HepG2 (cell line): ENCODE data around the gene TEF. TPM values are rescaled to one million over a fixed set of nuclear protein-coding genes. Genes with fewer than 3 reads are reported as not detected.
A peak's percentile ranks its signal among the peaks of the same experiment; 100 is the strongest.

Experiments used
- HDAC1 ChIP-seq: sonication (generic); formaldehyde crosslinking; IDR thresholded peaks from 2 replicates; pipeline ENCODE4 v1.5.1; 2020; ENCODE audit warnings: mild to moderate bottlenecking, missing genetic modification reagents
- KLF11 ChIP-seq: IDR thresholded peaks from 2 replicates; pipeline ENCODE4 v1.6.1; 2016; ENCODE audit warnings: missing compliant biosample characterization
- MTA1 ChIP-seq: sonication (generic); formaldehyde crosslinking; IDR thresholded peaks from 2 replicates; pipeline ENCODE4 v1.4.0; 2020; ENCODE audit warnings: missing genetic modification reagents, mild to moderate bottlenecking, borderline replicate concordance
- PCBP1 ChIP-seq: fragments of 200-400 bp; formaldehyde crosslinking; IDR thresholded peaks from 2 replicates; pipeline ENCODE4 v1.6.1; 2017; ENCODE audit warnings: mild to moderate bottlenecking, low read depth, low read length, borderline replicate concordance
- PCBP2 ChIP-seq: fragments of 200-400 bp; formaldehyde crosslinking; optimal IDR thresholded peaks from 2 replicates; pipeline ENCODE3; 2018; ENCODE audit warnings: low read length, low read depth; ENCODE audit not compliant: poor library complexity, severe bottlenecking
- ZNF180 ChIP-seq: sonication (generic); formaldehyde crosslinking; IDR thresholded peaks from 2 replicates; pipeline ENCODE4 v1.4.0; 2020; ENCODE audit warnings: low read depth, missing genetic modification reagents, borderline replicate concordance
- ZNF451 ChIP-seq: sonication (generic); formaldehyde crosslinking; IDR thresholded peaks from 2 replicates; pipeline ENCODE4 v1.5.0; 2020; ENCODE audit warnings: mild to moderate bottlenecking, missing genetic modification reagents
- ZNF776 ChIP-seq: sonication (generic); formaldehyde crosslinking; IDR thresholded peaks from 2 replicates; pipeline ENCODE4 v1.4.0; 2020; ENCODE audit warnings: mild to moderate bottlenecking, missing genetic modification reagents
- ZNF780A ChIP-seq: sonication (generic); formaldehyde crosslinking; IDR thresholded peaks from 2 replicates; pipeline ENCODE4 v1.8.0; 2022; ENCODE audit warnings: mild to moderate bottlenecking, missing genetic modification reagents, moderate library complexity
- ZNF878 ChIP-seq: sonication (generic); formaldehyde crosslinking; IDR thresholded peaks from 2 replicates; pipeline ENCODE4 v1.8.1; 2023; ENCODE audit warnings: mild to moderate bottlenecking, missing genetic modification reagents, moderate library complexity
- polyA plus RNA-seq, 8 experiments: library from polyadenylated mRNA; depleted of rRNA in 3 of 8; stranded (reverse) in 7 of 8; unstranded in 1 of 8; fragments of >200 nt; fragmentation: Illumina TruSeq in 4 of 8; extraction: Trizol in 4 of 8; gene quantifications; 2 replicates each; pipeline versions ENCODE4 v1.2.1 to v1.2.3, GENCODE V29; 2011 to 2016; ENCODE audit warnings: low read depth in 4 of 8, missing spikeins in 1 of 8, mixed read lengths in 1 of 8; ENCODE audit not compliant: insufficient read depth in 1 of 8
- total RNA-seq, 5 experiments: library from RNA; depleted of rRNA; stranded (reverse); fragments of >200 nt; fragmentation: Illumina TruSeq; extraction: Trizol; gene quantifications; 2 replicates each; pipeline ENCODE4 v1.2.3, GENCODE V29; 2016; ENCODE audit warnings: low read depth in 1 of 5
- TF ChIP-seq, protein P1 (sequence below): sonication (generic); formaldehyde crosslinking; IDR thresholded peaks from 2 replicates; pipeline ENCODE4 v1.4.0; 2020; ENCODE audit warnings: missing genetic modification reagents, mild to moderate bottlenecking, borderline replicate concordance
- TF ChIP-seq, protein P2 (sequence below): sonication (generic); formaldehyde crosslinking; IDR thresholded peaks from 2 replicates; pipeline ENCODE4 v1.8.0; 2022; ENCODE audit warnings: missing genetic modification reagents, mild to moderate bottlenecking, borderline replicate concordance
- TF ChIP-seq, protein P3 (sequence below), 2 experiments: sonication (generic) in 1 of 2; formaldehyde crosslinking in 1 of 2; IDR thresholded peaks; 2 replicates each; pipeline versions ENCODE4 v1.6.1 to v1.9.0; 2014 to 2022; ENCODE audit warnings: antibody characterized with exemption in 1 of 2, borderline replicate concordance in 1 of 2, inconsistent platforms in 1 of 2, low read depth in 1 of 2, missing genetic modification reagents in 1 of 2
- TF ChIP-seq, protein P4 (sequence below): sonication (generic); formaldehyde crosslinking; IDR thresholded peaks from 2 replicates; pipeline ENCODE4 v1.9.0; 2022; ENCODE audit warnings: missing genetic modification reagents, mild to moderate bottlenecking, borderline replicate concordance
- TF ChIP-seq, protein P5 (sequence below): sonication (generic); formaldehyde crosslinking; IDR thresholded peaks from 2 replicates; pipeline ENCODE4 v1.4.0; 2020; ENCODE audit warnings: missing genetic modification reagents

The TEF gene
- total and polyA plus RNA-seq, 2 of the 13 experiments (the other 11 are each of a cell fraction or from before 2014, with no cell fraction given) = 7.6 to 11.2 TPM

DNA sequence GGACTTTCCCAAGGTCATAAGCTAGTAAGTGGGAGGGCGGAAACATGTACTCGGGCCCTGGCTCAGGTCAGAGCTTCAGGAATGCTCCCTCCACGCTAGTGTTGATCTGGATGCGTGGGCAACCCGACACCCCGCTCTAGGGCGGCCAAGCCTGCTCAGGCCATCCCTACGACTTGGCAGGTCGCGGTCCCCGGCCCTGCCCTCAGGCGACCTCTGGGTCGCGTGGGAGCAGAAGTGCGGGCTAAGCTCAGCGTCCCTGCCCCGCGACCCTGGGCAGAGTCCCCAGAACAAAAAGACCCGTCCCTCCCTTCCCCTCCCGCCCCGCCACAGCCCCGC is 781 bp upstream of the TEF start (continued):
- peak; percentile 79 for TF ChIP-seq HDAC1 (CRISPR knock-in tag)
- 0 out of 2 replicates have a peak, but pooled peaks have one; percentile 40 for TF ChIP-seq ZNF451 (CRISPR knock-in tag)
- TF ChIP-seq KLF11 (CRISPR knock-in tag) = no peak
- no peak for TF ChIP-seq ZNF180
- peak; percentile 64; the same call in 1 of the 2 replicates for TF ChIP-seq MTA1 (CRISPR knock-in tag)
- TF ChIP-seq ZNF780A (CRISPR knock-in tag) = no peak
- TF ChIP-seq PCBP2 = no peak
- TF ChIP-seq, protein P1, sequence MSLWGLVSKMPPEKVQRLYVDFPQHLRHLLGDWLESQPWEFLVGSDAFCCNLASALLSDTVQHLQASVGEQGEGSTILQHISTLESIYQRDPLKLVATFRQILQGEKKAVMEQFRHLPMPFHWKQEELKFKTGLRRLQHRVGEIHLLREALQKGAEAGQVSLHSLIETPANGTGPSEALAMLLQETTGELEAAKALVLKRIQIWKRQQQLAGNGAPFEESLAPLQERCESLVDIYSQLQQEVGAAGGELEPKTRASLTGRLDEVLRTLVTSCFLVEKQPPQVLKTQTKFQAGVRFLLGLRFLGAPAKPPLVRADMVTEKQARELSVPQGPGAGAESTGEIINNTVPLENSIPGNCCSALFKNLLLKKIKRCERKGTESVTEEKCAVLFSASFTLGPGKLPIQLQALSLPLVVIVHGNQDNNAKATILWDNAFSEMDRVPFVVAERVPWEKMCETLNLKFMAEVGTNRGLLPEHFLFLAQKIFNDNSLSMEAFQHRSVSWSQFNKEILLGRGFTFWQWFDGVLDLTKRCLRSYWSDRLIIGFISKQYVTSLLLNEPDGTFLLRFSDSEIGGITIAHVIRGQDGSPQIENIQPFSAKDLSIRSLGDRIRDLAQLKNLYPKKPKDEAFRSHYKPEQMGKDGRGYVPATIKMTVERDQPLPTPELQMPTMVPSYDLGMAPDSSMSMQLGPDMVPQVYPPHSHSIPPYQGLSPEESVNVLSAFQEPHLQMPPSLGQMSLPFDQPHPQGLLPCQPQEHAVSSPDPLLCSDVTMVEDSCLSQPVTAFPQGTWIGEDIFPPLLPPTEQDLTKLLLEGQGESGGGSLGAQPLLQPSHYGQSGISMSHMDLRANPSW (CRISPR knock-in tag) = 0 out of 2 replicates have a peak, but pooled peaks have one; percentile 37
- TF ChIP-seq, protein P2, sequence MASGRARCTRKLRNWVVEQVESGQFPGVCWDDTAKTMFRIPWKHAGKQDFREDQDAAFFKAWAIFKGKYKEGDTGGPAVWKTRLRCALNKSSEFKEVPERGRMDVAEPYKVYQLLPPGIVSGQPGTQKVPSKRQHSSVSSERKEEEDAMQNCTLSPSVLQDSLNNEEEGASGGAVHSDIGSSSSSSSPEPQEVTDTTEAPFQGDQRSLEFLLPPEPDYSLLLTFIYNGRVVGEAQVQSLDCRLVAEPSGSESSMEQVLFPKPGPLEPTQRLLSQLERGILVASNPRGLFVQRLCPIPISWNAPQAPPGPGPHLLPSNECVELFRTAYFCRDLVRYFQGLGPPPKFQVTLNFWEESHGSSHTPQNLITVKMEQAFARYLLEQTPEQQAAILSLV (CRISPR knock-in tag) = peak; percentile 73; the same call in 1 of the 2 replicates
- no peak for TF ChIP-seq ZNF878
- TF ChIP-seq, protein P3, sequence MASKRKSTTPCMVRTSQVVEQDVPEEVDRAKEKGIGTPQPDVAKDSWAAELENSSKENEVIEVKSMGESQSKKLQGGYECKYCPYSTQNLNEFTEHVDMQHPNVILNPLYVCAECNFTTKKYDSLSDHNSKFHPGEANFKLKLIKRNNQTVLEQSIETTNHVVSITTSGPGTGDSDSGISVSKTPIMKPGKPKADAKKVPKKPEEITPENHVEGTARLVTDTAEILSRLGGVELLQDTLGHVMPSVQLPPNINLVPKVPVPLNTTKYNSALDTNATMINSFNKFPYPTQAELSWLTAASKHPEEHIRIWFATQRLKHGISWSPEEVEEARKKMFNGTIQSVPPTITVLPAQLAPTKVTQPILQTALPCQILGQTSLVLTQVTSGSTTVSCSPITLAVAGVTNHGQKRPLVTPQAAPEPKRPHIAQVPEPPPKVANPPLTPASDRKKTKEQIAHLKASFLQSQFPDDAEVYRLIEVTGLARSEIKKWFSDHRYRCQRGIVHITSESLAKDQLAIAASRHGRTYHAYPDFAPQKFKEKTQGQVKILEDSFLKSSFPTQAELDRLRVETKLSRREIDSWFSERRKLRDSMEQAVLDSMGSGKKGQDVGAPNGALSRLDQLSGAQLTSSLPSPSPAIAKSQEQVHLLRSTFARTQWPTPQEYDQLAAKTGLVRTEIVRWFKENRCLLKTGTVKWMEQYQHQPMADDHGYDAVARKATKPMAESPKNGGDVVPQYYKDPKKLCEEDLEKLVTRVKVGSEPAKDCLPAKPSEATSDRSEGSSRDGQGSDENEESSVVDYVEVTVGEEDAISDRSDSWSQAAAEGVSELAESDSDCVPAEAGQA (IDR thresholded peaks at IDR 0.05; ENCODE audit: low read depth) = no peak
- TF ChIP-seq, protein P3 (CRISPR knock-in tag; IDR thresholded peaks at IDR 0.05; ENCODE audit: borderline replicate concordance) = no peak
- TF ChIP-seq ZNF776 (CRISPR knock-in tag) = no peak
- 0 out of 2 replicates have a peak, but pooled peaks have one; percentile 9 for TF ChIP-seq PCBP1
- TF ChIP-seq, protein P4, sequence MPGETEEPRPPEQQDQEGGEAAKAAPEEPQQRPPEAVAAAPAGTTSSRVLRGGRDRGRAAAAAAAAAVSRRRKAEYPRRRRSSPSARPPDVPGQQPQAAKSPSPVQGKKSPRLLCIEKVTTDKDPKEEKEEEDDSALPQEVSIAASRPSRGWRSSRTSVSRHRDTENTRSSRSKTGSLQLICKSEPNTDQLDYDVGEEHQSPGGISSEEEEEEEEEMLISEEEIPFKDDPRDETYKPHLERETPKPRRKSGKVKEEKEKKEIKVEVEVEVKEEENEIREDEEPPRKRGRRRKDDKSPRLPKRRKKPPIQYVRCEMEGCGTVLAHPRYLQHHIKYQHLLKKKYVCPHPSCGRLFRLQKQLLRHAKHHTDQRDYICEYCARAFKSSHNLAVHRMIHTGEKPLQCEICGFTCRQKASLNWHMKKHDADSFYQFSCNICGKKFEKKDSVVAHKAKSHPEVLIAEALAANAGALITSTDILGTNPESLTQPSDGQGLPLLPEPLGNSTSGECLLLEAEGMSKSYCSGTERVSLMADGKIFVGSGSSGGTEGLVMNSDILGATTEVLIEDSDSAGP = peak; percentile 40; the same call in 1 of the 2 replicates
- TF ChIP-seq, protein P5, sequence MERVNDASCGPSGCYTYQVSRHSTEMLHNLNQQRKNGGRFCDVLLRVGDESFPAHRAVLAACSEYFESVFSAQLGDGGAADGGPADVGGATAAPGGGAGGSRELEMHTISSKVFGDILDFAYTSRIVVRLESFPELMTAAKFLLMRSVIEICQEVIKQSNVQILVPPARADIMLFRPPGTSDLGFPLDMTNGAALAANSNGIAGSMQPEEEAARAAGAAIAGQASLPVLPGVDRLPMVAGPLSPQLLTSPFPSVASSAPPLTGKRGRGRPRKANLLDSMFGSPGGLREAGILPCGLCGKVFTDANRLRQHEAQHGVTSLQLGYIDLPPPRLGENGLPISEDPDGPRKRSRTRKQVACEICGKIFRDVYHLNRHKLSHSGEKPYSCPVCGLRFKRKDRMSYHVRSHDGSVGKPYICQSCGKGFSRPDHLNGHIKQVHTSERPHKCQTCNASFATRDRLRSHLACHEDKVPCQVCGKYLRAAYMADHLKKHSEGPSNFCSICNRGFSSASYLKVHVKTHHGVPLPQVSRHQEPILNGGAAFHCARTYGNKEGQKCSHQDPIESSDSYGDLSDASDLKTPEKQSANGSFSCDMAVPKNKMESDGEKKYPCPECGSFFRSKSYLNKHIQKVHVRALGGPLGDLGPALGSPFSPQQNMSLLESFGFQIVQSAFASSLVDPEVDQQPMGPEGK (CRISPR knock-in tag) = no peak
